ENCODE results near the gene CCDC137. TPM values are rescaled to one million over a fixed set of nuclear protein-coding genes. Genes with fewer than 3 reads are reported as not detected.
A peak's percentile ranks its signal among the peaks of the same experiment; 100 is the strongest.

The CCDC137 gene
- total and polyA plus RNA-seq, 2 of the 13 experiments (the other 11 are each of a cell fraction or from before 2014, with no cell fraction given): 14.6 to 39.1 TPM

- POLR2A ChIA-PET: interaction anchor here (1.4 to 4.2 kb wide), 3 partner anchors 19 to 28 kb away, joined by 3 to 25 read pairs (median 17); partner anchors contain the start of genes ARL16 and HGS
- peak overlapping the region; percentile 8 for H3K27ac ChIP-seq (ENCODE audit: extremely low read length, insufficient read depth, low read length)
- peak; percentile 54 for TF ChIP-seq RBM22 (optimal IDR thresholded peaks at IDR 0.05; ENCODE audit: low read length)
- TF ChIP-seq EHMT2 (IDR thresholded peaks at IDR 0.05; ENCODE audit: borderline replicate concordance, low read depth, low read length): no peak
- peak; percentile 36; the same call in 1 of the 2 replicates for TF ChIP-seq ZNF687 (CRISPR knock-in tag; IDR thresholded peaks at IDR 0.05)
- no peak for TF ChIP-seq FOXC1 (CRISPR knock-in tag; IDR thresholded peaks at IDR 0.05; ENCODE audit: borderline replicate concordance)
- no peak for TF ChIP-seq TOE1 (CRISPR knock-in tag; IDR thresholded peaks at IDR 0.05)
- TF ChIP-seq POLR2G (IDR thresholded peaks at IDR 0.05; ENCODE audit: low read depth, low read length): peak; percentile 56
- 0 out of 2 replicates have a peak, but pooled peaks have one; percentile 27 for TF ChIP-seq AKAP8 (CRISPR knock-in tag; IDR thresholded peaks at IDR 0.05)
- TF ChIP-seq ZNF232 (CRISPR knock-in tag; IDR thresholded peaks at IDR 0.05; ENCODE audit: borderline replicate concordance): 0 out of 2 replicates have a peak, but pooled peaks have one; percentile 23
- no peak for TF ChIP-seq DR1 (CRISPR knock-in tag; IDR thresholded peaks at IDR 0.05)
- peak; percentile 92 for TF ChIP-seq AGO2 (optimal IDR thresholded peaks at IDR 0.05; ENCODE audit: low read depth, low read length)
- 0 out of 2 replicates have a peak, but pooled peaks have one; percentile 7 for TF ChIP-seq RXRA (CRISPR knock-in tag; IDR thresholded peaks at IDR 0.05)
- no peak for TF ChIP-seq TFDP2 (CRISPR knock-in tag; IDR thresholded peaks at IDR 0.05)
- TF ChIP-seq ZNF180 (CRISPR knock-in tag; IDR thresholded peaks at IDR 0.05; ENCODE audit: borderline replicate concordance, low read depth): no peak
- no peak for TF ChIP-seq ZNF766 (CRISPR knock-in tag; IDR thresholded peaks at IDR 0.05; ENCODE audit: borderline replicate concordance)
- no peak for TF ChIP-seq ZNF552 (CRISPR knock-in tag; IDR thresholded peaks at IDR 0.05; ENCODE audit: borderline replicate concordance)
- no peak for TF ChIP-seq ZMAT3 (CRISPR knock-in tag; conservative IDR thresholded peaks at IDR 0.05)
- TF ChIP-seq PAF1 (CRISPR knock-in tag; IDR thresholded peaks at IDR 0.05): peak; percentile 63; the same call in 1 of the 2 replicates
- TF ChIP-seq ZC3H4 (CRISPR knock-in tag; IDR thresholded peaks at IDR 0.05; ENCODE audit: borderline replicate concordance): 0 out of 2 replicates have a peak, but pooled peaks have one; percentile 31
- peak; percentile 7; the same call in 1 of the 2 replicates for TF ChIP-seq ZNF724P (CRISPR knock-in tag; IDR thresholded peaks at IDR 0.05; ENCODE audit: borderline replicate concordance)
- TF ChIP-seq RBFOX2 (IDR thresholded peaks at IDR 0.05; ENCODE audit: low read depth, low read length): peak; percentile 59; the same call in 1 of the 2 replicates
- peak; percentile 76 for TF ChIP-seq ZBTB38 (CRISPR knock-in tag; IDR thresholded peaks at IDR 0.05)
Measured at GRCh38 chr17:81708739-81709185, 42.2 kb downstream of the CCDC137 start.

More at GRCh38 chr17:81708739-81709185, 42.2 kb downstream of the CCDC137 start:
- in situ Hi-C loops (cut with HindIII; ENCODE audit: extremely low pct_ligation_motif_present, low pct_unique_long_range_greater_than_20kb): no loop called here
- intact Hi-C loops (cut with micrococcal nuclease; ENCODE audit: unreplicated experiment): no loop called here
- no peaks in the 10 kb centered on the region for H4K20me1 ChIP-seq (ENCODE audit: insufficient read depth, low read length)
- H3K4me1 ChIP-seq (ENCODE audit: insufficient read depth, low read length): peaks cover 32% of the 10 kb centered on the region
- H3K9ac ChIP-seq (ENCODE audit: insufficient read depth, low read depth, low read length): no peak overlapping the region
- FAIRE-seq (no peak), DNase-seq (ENCODE audit: low spot score) (no peak), ATAC-seq (no peak)
- CTCF ChIA-PET (ENCODE audit: low intra/inter-chr PET ratio, low total read pairs): no interaction called here
- 99% methylated on average over 15 of the region's 17 CpGs for WGBS (ENCODE audit: low lambda C conversion rate)
- H3K36me3 ChIP-seq (replicated peaks in 1 of 2; ENCODE audit: control insufficient read depth in 1 of 2, insufficient read depth in 2 of 2, low read length in 2 of 2): peaks cover 18 to 37% of the 10 kb centered on the region in 2 experiments
- no peak overlapping the region for H3K4me3 ChIP-seq (replicated peaks in 1 of 3; ENCODE audit: insufficient read depth in 1 of 3, low read depth in 2 of 3, low read length in 3 of 3)
- H3K9me3 ChIP-seq (ENCODE audit: low read length): no peaks in the 10 kb centered on the region
- H3K27me3 ChIP-seq (ENCODE audit: control insufficient read depth in 1 of 2, insufficient read depth in 2 of 2, low read length in 2 of 2): no peaks in the 10 kb centered on the region; a peak in 1 of 5 replicates
- H3K79me2 ChIP-seq (ENCODE audit: insufficient read depth, low read length): peaks cover 29% of the 10 kb centered on the region
- no peak overlapping the region for H3K4me2 ChIP-seq (ENCODE audit: low read depth, low read length)
- no peak overlapping the region for H2AFZ ChIP-seq (ENCODE audit: low read length)
- no TSS peak for BruUV-seq (replicated peaks)
